MM.1S (cell line): Measurements from ENCODE around the gene TMEM121.

ENCODE experiments used
- DNase-seq: peaks from one replicate; pipeline ENCODE4 v3.0.0-alpha.2; 2015
- H2AFZ ChIP-seq: fragments of 300-600 bp; sonication (generic); 2 replicates; pipeline ENCODE4 v1.6.0; 2016; ENCODE audit warnings: antibody characterized with exemption, low read length
- H3F3A ChIP-seq: fragments of 300-600 bp; sonication (generic); 2 replicates; pipeline ENCODE4 v1.6.1; 2016; ENCODE audit warnings: mild to moderate bottlenecking, antibody characterized with exemption, low read length, moderate library complexity, mixed read lengths; ENCODE audit not compliant: insufficient read depth
- H3K27ac ChIP-seq: fragments of 300-600 bp; sonication (generic); 2 replicates; pipeline ENCODE4 v1.5.1; 2016; ENCODE audit warnings: mild to moderate bottlenecking, low read length
- H3K27me3 ChIP-seq: fragments of 300-600 bp; sonication (generic); replicated peaks from 2 replicates; pipeline ENCODE4 v1.6.0; 2016; ENCODE audit warnings: low read length; ENCODE audit not compliant: insufficient read depth
- H3K36me3 ChIP-seq: fragments of 300-600 bp; sonication (generic); replicated peaks from 2 replicates; pipeline ENCODE4 v1.6.1; 2016; ENCODE audit warnings: mild to moderate bottlenecking, low read length, mixed read lengths; ENCODE audit not compliant: insufficient read depth
- H3K4me1 ChIP-seq: fragments of 300-600 bp; sonication (generic); 2 replicates; pipeline ENCODE4 v1.6.1; 2016; ENCODE audit warnings: low read length, mixed read lengths
- H3K4me2 ChIP-seq: fragments of 300-600 bp; sonication (generic); 2 replicates; pipeline ENCODE4 v1.6.0; 2016; ENCODE audit warnings: low read depth, low read length
- H3K4me3 ChIP-seq: fragments of 300-600 bp; sonication (generic); 2 replicates; pipeline ENCODE4 v1.5.1; 2016; ENCODE audit warnings: low read length, mixed read lengths
- H3K79me2 ChIP-seq: fragments of 300-600 bp; sonication (generic); 2 replicates; pipeline ENCODE4 v1.6.1; 2016; ENCODE audit warnings: mixed run types, low read length, mixed read lengths
- H3K9ac ChIP-seq: fragments of 300-600 bp; sonication (generic); 2 replicates; pipeline ENCODE4 v1.6.1; 2016; ENCODE audit warnings: low read length, mixed read lengths
- H3K9me2 ChIP-seq: fragments of 300-600 bp; sonication (generic); replicated peaks from 2 replicates; pipeline ENCODE4 v1.6.1; 2016; ENCODE audit warnings: mild to moderate bottlenecking, low read length, mixed read lengths; ENCODE audit not compliant: insufficient read depth
- H3K9me3 ChIP-seq: fragments of 300-600 bp; sonication (generic); replicated peaks from 2 replicates; pipeline ENCODE4 v1.6.1; 2016; ENCODE audit warnings: mild to moderate bottlenecking, low read length, mixed read lengths; ENCODE audit not compliant: insufficient read depth
- H4K20me1 ChIP-seq: fragments of 300-600 bp; sonication (generic); 2 replicates; pipeline ENCODE4 v1.6.1; 2016; ENCODE audit warnings: mild to moderate bottlenecking, low read length, moderate library complexity, mixed read lengths; ENCODE audit not compliant: insufficient read depth
- EZH2 ChIP-seq: fragments of 300-600 bp; sonication (generic); optimal IDR thresholded peaks from 2 replicates; pipeline ENCODE3; 2017; ENCODE audit warnings: low read depth, mild to moderate bottlenecking, antibody characterized with exemption, low read length, mixed read lengths
- EZH2phosphoT487 ChIP-seq: fragments of 300-600 bp; sonication (generic); IDR thresholded peaks from 2 replicates; pipeline ENCODE4 v1.6.1; 2018; ENCODE audit warnings: antibody characterized with exemption, low read length
- TF ChIP-seq, protein P1 (sequence below): fragments of 300-600 bp; sonication (generic); IDR thresholded peaks from 2 replicates; pipeline ENCODE4 v1.5.1; 2016; ENCODE audit warnings: antibody characterized with exemption, low read length, mixed read lengths

TMEM121 gene

DNA sequence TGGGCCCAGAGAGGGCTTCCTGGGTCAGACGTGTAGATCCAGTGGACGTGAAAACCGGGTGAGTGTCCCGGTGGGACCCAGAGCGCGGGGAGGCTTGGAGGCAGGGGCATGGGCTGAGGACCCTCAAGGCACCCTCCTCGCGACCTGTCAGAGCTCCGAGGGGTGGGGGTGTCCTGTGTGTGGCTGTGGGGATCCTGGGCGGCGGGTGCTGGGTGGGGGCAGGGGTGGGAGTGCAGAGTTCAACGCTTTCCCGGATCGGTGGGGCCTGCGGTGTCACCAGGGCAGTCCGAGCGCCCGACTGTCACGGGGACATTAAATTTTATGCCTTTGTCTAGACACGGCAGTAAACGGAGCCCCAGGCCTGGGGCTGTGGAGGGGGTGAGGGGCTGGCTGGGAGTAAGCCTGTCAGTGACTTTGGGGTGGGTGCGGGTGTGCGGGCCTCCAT, 1.0 kb downstream of the TMEM121 start:
- H3K27ac ChIP-seq, result no peak overlapping the region
- peak overlapping the region; percentile 67 for H3K4me3 ChIP-seq
- no peaks in the 10 kb centered on the region for H4K20me1 ChIP-seq
- peaks cover 53% of the 10 kb centered on the region for H3K27me3 ChIP-seq
- H3K9me2 ChIP-seq, result no peaks in the 10 kb centered on the region
- peak overlapping the region; percentile 90 for H2AFZ ChIP-seq
- H3K9ac ChIP-seq, result peak overlapping the region; percentile 62; the same call in 1 of the 2 replicates
- TF ChIP-seq EZH2 (no peak), EZH2phosphoT487 (no peak)
- TF ChIP-seq, protein P1, sequence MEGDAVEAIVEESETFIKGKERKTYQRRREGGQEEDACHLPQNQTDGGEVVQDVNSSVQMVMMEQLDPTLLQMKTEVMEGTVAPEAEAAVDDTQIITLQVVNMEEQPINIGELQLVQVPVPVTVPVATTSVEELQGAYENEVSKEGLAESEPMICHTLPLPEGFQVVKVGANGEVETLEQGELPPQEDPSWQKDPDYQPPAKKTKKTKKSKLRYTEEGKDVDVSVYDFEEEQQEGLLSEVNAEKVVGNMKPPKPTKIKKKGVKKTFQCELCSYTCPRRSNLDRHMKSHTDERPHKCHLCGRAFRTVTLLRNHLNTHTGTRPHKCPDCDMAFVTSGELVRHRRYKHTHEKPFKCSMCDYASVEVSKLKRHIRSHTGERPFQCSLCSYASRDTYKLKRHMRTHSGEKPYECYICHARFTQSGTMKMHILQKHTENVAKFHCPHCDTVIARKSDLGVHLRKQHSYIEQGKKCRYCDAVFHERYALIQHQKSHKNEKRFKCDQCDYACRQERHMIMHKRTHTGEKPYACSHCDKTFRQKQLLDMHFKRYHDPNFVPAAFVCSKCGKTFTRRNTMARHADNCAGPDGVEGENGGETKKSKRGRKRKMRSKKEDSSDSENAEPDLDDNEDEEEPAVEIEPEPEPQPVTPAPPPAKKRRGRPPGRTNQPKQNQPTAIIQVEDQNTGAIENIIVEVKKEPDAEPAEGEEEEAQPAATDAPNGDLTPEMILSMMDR, result no peak
- peaks cover 4% of the 10 kb centered on the region; the same call in 1 of the 2 replicates for H3K4me1 ChIP-seq
- peaks cover 6% of the 10 kb centered on the region; the same call in 1 of the 2 replicates for H3F3A ChIP-seq
- H3K79me2 ChIP-seq, result no peaks in the 10 kb centered on the region
- H3K36me3 ChIP-seq, result no peaks in the 10 kb centered on the region
- no peak for DNase-seq
- H3K4me2 ChIP-seq, result peak overlapping the region; percentile 74
- no peaks in the 10 kb centered on the region for H3K9me3 ChIP-seq

DNA sequence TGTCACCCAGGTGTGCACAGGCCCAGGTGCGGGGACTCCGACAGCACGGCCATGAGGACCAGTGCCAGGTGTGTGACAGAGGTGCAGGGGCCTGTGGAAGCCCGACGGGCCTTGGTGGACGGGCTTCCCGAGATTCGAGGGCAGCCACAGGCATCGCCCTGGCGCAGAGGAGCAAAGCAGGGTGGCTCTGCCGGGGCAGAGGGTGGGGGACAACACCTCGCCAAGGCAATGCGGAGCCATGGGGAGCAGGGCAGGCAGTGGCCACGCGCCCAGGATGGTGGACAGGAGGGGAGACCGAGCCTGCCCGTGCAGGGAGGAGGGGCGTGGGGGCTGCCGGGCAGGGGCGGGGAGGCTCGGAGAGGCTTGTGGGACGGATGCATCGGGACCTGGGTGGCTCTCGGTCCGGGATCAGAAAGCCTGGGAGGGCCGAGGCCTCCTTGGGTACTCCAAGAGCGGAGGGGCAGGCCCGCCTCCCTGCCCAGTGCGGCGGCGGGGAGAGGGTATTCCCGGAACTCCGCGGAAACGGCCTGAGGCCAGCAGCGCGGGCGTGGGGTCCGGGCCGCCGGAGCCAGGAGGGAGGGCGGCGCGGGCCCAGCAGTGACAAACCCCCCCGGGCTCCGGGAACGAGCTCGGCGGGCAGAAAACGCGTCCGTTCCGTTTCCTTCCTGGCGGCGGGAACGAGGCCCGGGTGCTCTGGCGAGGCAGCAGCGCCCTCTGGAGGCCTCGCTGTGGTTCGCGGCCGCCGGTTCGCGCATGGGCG, 1.6 kb downstream of the TMEM121 start:
- Histone ChIP-seq H3K4me3 (peak overlapping the region; percentile 67), H3K27me3 (peaks cover 52% of the 10 kb centered on the region), H3K27ac (no peak overlapping the region), H3K9me3 (no peaks in the 10 kb centered on the region), H4K20me1 (no peaks in the 10 kb centered on the region), H2AFZ (peak overlapping the region; percentile 90), H3K9ac (peak overlapping the region; percentile 62; the same call in 1 of the 2 replicates), H3K79me2 (no peaks in the 10 kb centered on the region), H3K4me2 (peak overlapping the region; percentile 74), H3F3A (peaks cover 6% of the 10 kb centered on the region; the same call in 1 of the 2 replicates), H3K9me2 (no peaks in the 10 kb centered on the region), H3K4me1 (peaks cover 4% of the 10 kb centered on the region; the same call in 1 of the 2 replicates), H3K36me3 (no peaks in the 10 kb centered on the region)
- TF ChIP-seq EZH2, result no peak
- TF ChIP-seq, protein P1, result peak; percentile 70
- DNase-seq, result peak; percentile 81

DNA sequence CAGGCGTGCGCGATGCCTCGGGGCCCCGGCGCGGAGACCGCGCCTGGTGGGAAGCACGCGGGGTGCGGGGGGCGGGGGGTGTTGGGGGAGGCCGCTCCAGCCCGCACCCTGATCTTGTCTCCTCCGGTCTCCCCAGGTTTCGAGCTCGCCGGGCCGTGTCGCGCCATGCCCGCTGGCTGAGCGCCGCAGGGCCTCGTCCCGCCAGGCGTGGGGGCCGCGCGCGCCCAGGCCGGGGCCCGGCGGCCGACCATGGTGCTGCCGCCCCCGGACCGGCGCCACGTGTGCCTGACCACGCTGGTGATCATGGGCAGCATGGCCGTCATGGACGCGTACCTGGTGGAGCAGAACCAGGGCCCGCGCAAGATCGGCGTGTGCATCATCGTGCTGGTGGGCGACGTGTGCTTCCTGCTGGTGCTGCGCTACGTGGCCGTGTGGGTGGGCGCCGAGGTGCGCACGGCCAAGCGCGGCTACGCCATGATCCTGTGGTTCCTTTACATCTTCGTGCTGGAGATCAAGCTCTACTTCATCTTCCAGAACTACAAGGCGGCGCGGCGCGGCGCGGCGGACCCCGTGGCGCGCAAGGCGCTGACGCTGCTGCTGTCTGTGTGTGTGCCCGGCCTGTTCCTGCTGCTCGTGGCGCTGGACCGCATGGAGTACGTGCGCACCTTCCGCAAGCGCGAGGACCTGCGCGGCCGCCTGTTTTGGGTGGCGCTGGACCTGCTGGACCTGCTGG, 2.4 kb downstream of the TMEM121 start:
- Histone ChIP-seq H3K9ac (no peak overlapping the region), H3K4me2 (peak overlapping the region; percentile 74), H3K27me3 (peaks cover 51% of the 10 kb centered on the region), H3K79me2 (no peaks in the 10 kb centered on the region), H3K4me3 (peak overlapping the region; percentile 55), H3K9me2 (no peaks in the 10 kb centered on the region), H3K4me1 (peaks cover 4% of the 10 kb centered on the region; the same call in 1 of the 2 replicates), H3F3A (peaks cover 6% of the 10 kb centered on the region; the same call in 1 of the 2 replicates), H3K27ac (no peak overlapping the region), H2AFZ (peak overlapping the region; percentile 63; the same call in 1 of the 2 replicates), H4K20me1 (no peaks in the 10 kb centered on the region), H3K9me3 (no peaks in the 10 kb centered on the region), H3K36me3 (no peaks in the 10 kb centered on the region)
- DNase-seq, result no peak
- TF ChIP-seq EZH2phosphoT487, result no peak
- no peak for TF ChIP-seq EZH2
- TF ChIP-seq, protein P1, result no peak
